Lung (tissue), 12 donors: ENCODE measurements around the gene SMARCE1. TPM values are rescaled to one million over a fixed set of nuclear protein-coding genes. Genes with fewer than 3 reads are reported as not detected.

ENCODE experiments used
- ATAC-seq: fragments of 200-7000 bp; cut with Tn5 transposase; one replicate; pipeline ENCODE4 v1.9.1; 2020; ENCODE audit warnings: moderate number of reproducible peaks; ENCODE audit not compliant: insufficient read depth, low FRiP score
- DNase-seq, 3 donors: peaks; one replicate each; pipeline ENCODE4 v3.0.0-alpha.2; 2013 to 2017
- H3K27ac ChIP-seq, 2 donors: one replicate each; pipeline ENCODE4 v1.5.1; 2013; ENCODE audit warnings: mild to moderate bottlenecking in 2 of 2, moderate library complexity in 2 of 2, control low read depth in 1 of 2, inconsistent platforms in 1 of 2, low read depth in 1 of 2, low read length in 1 of 2
- H3K27me3 ChIP-seq, 3 donors: one replicate each; pipeline ENCODE4 v1.5.1; 2013; ENCODE audit warnings: low read length in 2 of 3; ENCODE audit not compliant: control insufficient read depth in 3 of 3, insufficient read depth in 3 of 3
- H3K36me3 ChIP-seq, 4 donors: one replicate each; pipeline ENCODE4 v1.5.1; 2013; ENCODE audit warnings: low read length in 4 of 4, mild to moderate bottlenecking in 1 of 4, moderate library complexity in 1 of 4; ENCODE audit not compliant: control insufficient read depth in 4 of 4, insufficient read depth in 4 of 4
- H3K4me1 ChIP-seq, 5 donors: one replicate each; pipeline ENCODE4 v1.5.1; 2013; ENCODE audit warnings: low read length in 5 of 5, mild to moderate bottlenecking in 2 of 5, moderate library complexity in 1 of 5; ENCODE audit not compliant: control insufficient read depth in 5 of 5, insufficient read depth in 5 of 5
- H3K4me3 ChIP-seq: one replicate; pipeline ENCODE4 v1.5.1; 2013; ENCODE audit warnings: mild to moderate bottlenecking, control low read depth, moderate library complexity
- H3K9ac ChIP-seq, 2 donors: one replicate each; pipeline ENCODE4 v1.5.1; 2013; ENCODE audit warnings: low read length in 2 of 2, control low read depth in 1 of 2; ENCODE audit not compliant: insufficient read depth in 1 of 2
- H3K9me3 ChIP-seq, 4 donors: one replicate each; pipeline ENCODE4 v1.5.1; 2013; ENCODE audit warnings: low read length in 3 of 4, mild to moderate bottlenecking in 1 of 4, moderate library complexity in 1 of 4; ENCODE audit not compliant: control insufficient read depth in 4 of 4, insufficient read depth in 3 of 4
- CTCF ChIP-seq: IDR thresholded peaks from 2 replicates; pipeline ENCODE4 v1.5.1; 2012; ENCODE audit warnings: mild to moderate bottlenecking; ENCODE audit errors: control extremely low read depth, extremely low read depth
- WGBS, 2 donors: extraction: QIAGEN DNeasy Blood & Tissue Kit; methylation state at CpG; one replicate each; pipeline ENCODE4 v1.1.7; 2013; 5-methylcytosine and 5-hydroxymethylcytosine counted together
- polyA plus RNA-seq, 2 donors: library from polyadenylated mRNA; stranded (reverse); fragments of 200-250 nt; gene quantifications; one replicate each; pipeline ENCODE4 v1.2.1, GENCODE V29; 2013
- total RNA-seq, 2 donors: library from RNA; depleted of rRNA in 1 of 2; stranded (reverse); fragments of >200 nt in 1 of 2; gene quantifications; one replicate each; pipeline ENCODE4 v1.2.1, GENCODE V29; 2014 to 2021
- donor health status: control.
- donor health status: control.
- donor health status: Bipolar disorder and iron deficiency.
- donor health status: healthy.
- donor health status: DM: yes; HTN: yes; CAD: no.

Gene SMARCE1
- total and polyA plus RNA-seq, 4 donors, result 55.2 to 137 (median 67.3) TPM

DNA sequence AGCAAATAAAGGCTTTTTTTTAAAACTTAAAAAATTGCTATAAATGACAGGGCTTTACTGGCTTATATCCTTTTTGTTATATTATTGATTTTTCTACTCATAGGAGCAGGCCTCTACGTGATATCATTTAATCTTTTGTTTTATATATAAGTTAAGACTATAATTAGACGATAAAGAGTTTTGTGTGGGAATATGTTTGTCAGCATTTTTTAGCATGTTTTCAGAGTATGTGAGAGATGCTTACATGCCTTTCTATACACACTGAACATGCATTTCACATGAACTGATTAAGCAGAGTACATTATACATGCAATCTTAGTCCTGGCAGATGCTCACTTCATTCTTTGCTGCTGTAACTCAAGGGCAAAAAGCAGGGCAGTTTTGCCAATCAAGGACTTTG is 25.0 kb upstream of the SMARCE1 start:
- Histone ChIP-seq H3K9ac (no peak overlapping the region), H3K4me3 (no peak overlapping the region), H3K27me3 (peaks cover 0 to 11% (median 2%) of the 10 kb centered on the region in 3 donors), H3K36me3 (no peaks in the 10 kb centered on the region), H3K27ac (no peak overlapping the region), H3K9me3 (no peaks in the 10 kb centered on the region), H3K4me1 (no peaks in the 10 kb centered on the region)
- no peak for DNase-seq
- no peak for TF ChIP-seq CTCF
- no peak for ATAC-seq
- WGBS, 2 donors, result 95 to 98% methylated on average over 2 of the region's 2 CpGs

DNA sequence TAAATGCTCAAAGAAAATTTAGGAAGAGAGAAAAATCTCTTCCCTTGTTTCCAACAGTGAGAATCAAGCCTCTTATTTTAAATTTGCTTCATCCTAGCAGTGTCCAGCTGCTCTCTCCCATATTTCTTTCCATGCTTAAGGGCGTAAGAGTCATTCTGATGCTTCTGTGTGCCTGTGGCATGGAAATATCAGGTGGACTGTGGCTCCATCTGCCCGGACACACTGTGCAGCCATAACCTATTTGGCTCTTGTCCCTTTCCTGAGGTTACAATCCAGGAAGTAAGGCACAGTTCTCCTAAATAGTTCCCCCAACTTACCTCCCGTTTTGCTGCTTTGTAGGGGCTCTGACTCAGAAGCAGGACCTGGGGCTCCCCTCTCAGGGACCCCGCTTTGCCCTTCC is 23.7 kb upstream of the SMARCE1 start:
- WGBS, 2 donors, result 49 to 58% methylated on average over 4 of the region's 4 CpGs
- Histone ChIP-seq H3K27ac (no peak overlapping the region), H3K4me1 (no peaks in the 10 kb centered on the region), H3K27me3 (peaks cover 0 to 8% (median 0%) of the 10 kb centered on the region in 3 donors), H3K9me3 (no peaks in the 10 kb centered on the region), H3K36me3 (no peaks in the 10 kb centered on the region), H3K9ac (no peak overlapping the region), H3K4me3 (no peak overlapping the region)
- ATAC-seq (no peak), DNase-seq (peak in 2 of 3 donors; percentile 8 to 14)
- TF ChIP-seq CTCF, result no peak

GRCh38 chr17:40666331-40666730 is 18.7 kb upstream of the SMARCE1 start:
- Histone ChIP-seq H3K27me3 (peaks cover 0 to 13% (median 5%) of the 10 kb centered on the region in 3 donors), H3K4me3 (no peak overlapping the region), H3K4me1 (no peaks in the 10 kb centered on the region), H3K9ac (no peak overlapping the region), H3K27ac (no peak overlapping the region), H3K36me3 (no peaks in the 10 kb centered on the region), H3K9me3 (no peaks in the 10 kb centered on the region)
- ATAC-seq (no peak), DNase-seq (no peak)
- no peak for TF ChIP-seq CTCF
